A549 (cell line): ENCODE results near the gene IL19. TPM values are rescaled to one million over a fixed set of nuclear protein-coding genes. Genes with fewer than 3 reads are reported as not detected.
"Not testable (repeated sequence)": the region's sequence is repeated elsewhere in the genome, so short reads cannot be mapped to it uniquely, and the experiment has no call there.

Experiments used
- ATAC-seq, 2 experiments: fragments of 200-7000 bp in 1 of 2; fragments of >200 bp in 1 of 2; cut with Nextera tagmentation in 1 of 2; cut with Tn5 transposase in 1 of 2; 3 replicates each; pipeline versions ENCODE4 v1.8.0 to v1.9.1; 2018 to 2020; ENCODE audit warnings: mild to moderate bottlenecking in 1 of 2, moderate library complexity in 1 of 2
- CTCF ChIA-PET: fragments of 300-600 bp; sonication (Branson Sonifier 250); formaldehyde crosslinking; extraction: SDS; loops from one replicate; lab custom pipeline; 2021; ENCODE audit warnings: antibody characterized with exemption, inconsistent platforms; lab: Yijun Ruan, JAX
- POLR2A ChIA-PET: fragments of 350-600 bp; formaldehyde crosslinking; extraction: SDS; loops from one replicate; lab custom pipeline; 2021; ENCODE audit warnings: antibody characterized with exemption, inconsistent platforms; lab: Yijun Ruan, JAX
- DNase-seq, 2 experiments: peaks; one replicate each; pipeline versions ENCODE4 v3.0.0 to v3.0.0-alpha.2; 2011 to 2016; ENCODE audit warnings: low read depth in 1 of 2, low spot score in 1 of 2
- FAIRE-seq: peaks from 2 replicates; lab custom pipeline; 2011; peaks lifted over from hg19 to GRCh38; lab: Jason Lieb, UNC
- H3K27ac ChIP-seq, 2 experiments: fragments of >200 bp; sonication (Bioruptor Twin); formaldehyde crosslinking; 3 replicates each; pipeline ENCODE4 v1.5.1; 2016 to 2017
- H3K4me1 ChIP-seq: fragments of >200 bp; sonication (Bioruptor Twin); formaldehyde crosslinking; 3 replicates; pipeline ENCODE4 v1.6.1; 2016
- H3K4me2 ChIP-seq: fragments of >200 bp; sonication (Bioruptor Twin); formaldehyde crosslinking; 3 replicates; pipeline ENCODE4 v1.6.1; 2016
- H3K4me3 ChIP-seq: fragments of >200 bp; sonication (Bioruptor Twin); formaldehyde crosslinking; 3 replicates; pipeline ENCODE4 v1.5.1; 2016
- H3K9me3 ChIP-seq: fragments of >200 bp; sonication (Bioruptor Twin); formaldehyde crosslinking; 3 replicates; pipeline ENCODE4 v1.6.1; 2016
- BHLHE40 ChIP-seq: IDR thresholded peaks from 2 replicates; pipeline ENCODE4 v1.6.1; 2012; ENCODE audit warnings: low read depth, low read length, inconsistent platforms
- CBX2 ChIP-seq: fragments of 200-600 bp; sonication (generic); IDR thresholded peaks from 2 replicates; pipeline ENCODE4 v1.6.1; 2016; ENCODE audit warnings: low read depth, mild to moderate bottlenecking, borderline replicate concordance
- CEBPB ChIP-seq, 2 experiments: fragments of >200 bp in 1 of 2; sonication (Bioruptor Twin) in 1 of 2; formaldehyde crosslinking in 1 of 2; IDR thresholded peaks; 2 replicates each; pipeline ENCODE4 v1.6.1; 2012 to 2016
- CHD4 ChIP-seq: fragments of 200-600 bp; sonication (generic); IDR thresholded peaks from 2 replicates; pipeline ENCODE4 v1.6.1; 2016; ENCODE audit warnings: antibody characterized with exemption, mild to moderate bottlenecking, borderline replicate concordance
- ELK1 ChIP-seq: fragments of 150-350 bp; IDR thresholded peaks from 2 replicates; pipeline ENCODE4 v1.6.1; 2014; ENCODE audit warnings: low read depth, mild to moderate bottlenecking, low read length
- ESRRA ChIP-seq: fragments of 150-350 bp; IDR thresholded peaks from 2 replicates; pipeline ENCODE4 v1.6.1; 2014; ENCODE audit warnings: mild to moderate bottlenecking, low read length, borderline replicate concordance
- FOSB ChIP-seq: fragments of 250-450 bp; sonication (Bioruptor Pico); IDR thresholded peaks from 2 replicates; pipeline ENCODE4 v1.5.0; 2020; ENCODE audit warnings: mild to moderate bottlenecking, moderate library complexity
- FOSL2 ChIP-seq, 2 experiments: fragments of 450-650 bp in 1 of 2; fragments of >200 bp in 1 of 2; sonication (Bioruptor Twin) in 1 of 2; formaldehyde crosslinking; IDR thresholded peaks; 2 replicates each; pipeline versions ENCODE4 v1.5.0 to v1.6.1; 2016 to 2020; ENCODE audit warnings: mild to moderate bottlenecking in 1 of 2, moderate library complexity in 1 of 2
- FOXS1 ChIP-seq: fragments of 250-450 bp; sonication (Bioruptor Pico); IDR thresholded peaks from 2 replicates; pipeline ENCODE4 v1.5.0; 2020; ENCODE audit warnings: mild to moderate bottlenecking, moderate library complexity
- HDAC2 ChIP-seq: fragments of 200-600 bp; sonication (generic); IDR thresholded peaks from 2 replicates; pipeline ENCODE4 v1.6.1; 2016
- HOXA7 ChIP-seq: fragments of 250-450 bp; sonication (Bioruptor Pico); IDR thresholded peaks from 2 replicates; pipeline ENCODE4 v1.5.0; 2020; ENCODE audit warnings: mild to moderate bottlenecking, moderate library complexity
- HOXB5 ChIP-seq: fragments of 250-450 bp; sonication (Bioruptor Pico); IDR thresholded peaks from 2 replicates; pipeline ENCODE4 v1.5.0; 2020; ENCODE audit warnings: mild to moderate bottlenecking, moderate library complexity
- JUN ChIP-seq, 2 experiments: fragments of >200 bp; sonication (Bioruptor Twin); formaldehyde crosslinking; IDR thresholded peaks; 2 replicates in 1 of 2; 3 replicates in 1 of 2; pipeline ENCODE4 v1.6.1; 2016 to 2017
- MAFK ChIP-seq: fragments of 450-650 bp; IDR thresholded peaks from 2 replicates; pipeline ENCODE4 v1.6.1; 2014; ENCODE audit not compliant: partially characterized antibody
- PHF8 ChIP-seq: fragments of 200-600 bp; sonication (generic); IDR thresholded peaks from 2 replicates; pipeline ENCODE4 v1.6.1; 2016; ENCODE audit warnings: low read depth, mild to moderate bottlenecking, antibody characterized with exemption, moderate library complexity, borderline replicate concordance
- POLR2AphosphoS2 ChIP-seq: conservative IDR thresholded peaks from 2 replicates; pipeline ENCODE4 v1.6.1; 2012; ENCODE audit warnings: low read length, improper control_type of control experiment, inconsistent platforms
- RAD21 ChIP-seq, 2 experiments: fragments of >200 bp in 1 of 2; sonication (Bioruptor Twin) in 1 of 2; formaldehyde crosslinking in 1 of 2; IDR thresholded peaks in 1 of 2; conservative IDR thresholded peaks in 1 of 2; 2 replicates in 1 of 2; 3 replicates in 1 of 2; pipeline ENCODE4 v1.6.1; 2012 to 2018; ENCODE audit warnings: inconsistent platforms in 1 of 2
- RCOR1 ChIP-seq: fragments of 150-350 bp; IDR thresholded peaks from 2 replicates; pipeline ENCODE4 v1.6.1; 2014; ENCODE audit warnings: antibody characterized with exemption, low read length, low read depth
- RFX5 ChIP-seq: fragments of 450-650 bp; IDR thresholded peaks from 2 replicates; pipeline ENCODE4 v1.7.1; 2014; ENCODE audit warnings: antibody characterized with exemption, mild to moderate bottlenecking, moderate library complexity
- RNF2 ChIP-seq: fragments of 200-600 bp; sonication (generic); IDR thresholded peaks from 2 replicates; pipeline ENCODE4 v1.6.1; 2016; ENCODE audit warnings: low read depth, mild to moderate bottlenecking, antibody characterized with exemption, moderate library complexity, borderline replicate concordance
- SREBF2 ChIP-seq: fragments of 450-650 bp; IDR thresholded peaks from 2 replicates; pipeline ENCODE4 v1.6.1; 2014; ENCODE audit warnings: mild to moderate bottlenecking, moderate library complexity
- ZC3H11A ChIP-seq: fragments of 450-650 bp; IDR thresholded peaks from 2 replicates; pipeline ENCODE4 v1.6.1; 2014; ENCODE audit warnings: antibody characterized with exemption, mild to moderate bottlenecking
- ZNF302 ChIP-seq: fragments of 250-450 bp; sonication (Bioruptor Pico); IDR thresholded peaks from 2 replicates; pipeline ENCODE4 v1.9.0; 2021; ENCODE audit warnings: inconsistent platforms, mild to moderate bottlenecking, moderate library complexity
- ZSCAN20 ChIP-seq: fragments of 250-450 bp; sonication (Bioruptor Pico); IDR thresholded peaks from 2 replicates; pipeline ENCODE4 v1.8.0; 2022; ENCODE audit warnings: mild to moderate bottlenecking, moderate library complexity
- WGBS: methylation state at CpG from one replicate; pipeline ENCODE4 v1.1.6; 2017; ENCODE audit errors: missing lambda C conversion rate; 5-methylcytosine and 5-hydroxymethylcytosine counted together
- polyA plus RNA-seq, 4 experiments: library from polyadenylated mRNA; depleted of rRNA in 3 of 4; stranded (reverse); fragments of >200 nt; fragmentation: RNase III in 1 of 4; extraction: RNeasy Plus Mini Kit Qiagen cat#74134 plus additional on column Dnase treatment in 1 of 4; gene quantifications; 2 replicates in 3 of 4; 3 replicates in 1 of 4; pipeline ENCODE4 v1.2.3, GENCODE V29; 2011 to 2017

IL19 gene
- polyA plus RNA-seq, 2 of the 4 experiments (the other 2 are of a cell fraction) = not detected

GRCh38 chr1:206778911-206779310 lies 8.3 kb downstream of the IL19 start:
- H3K27ac ChIP-seq, DNase-seq, POLR2A ChIA-PET, FAIRE-seq, H3K4me1 ChIP-seq, ATAC-seq, H3K9me3 ChIP-seq, H3K4me3 ChIP-seq, H3K4me2 ChIP-seq: not testable (repeated sequence)
- 52% methylated on average over 6 of the region's 6 CpGs for WGBS
- CTCF ChIA-PET = interaction anchor here (1.4 to 1.7 kb wide), 2 partner anchors 9 kb away, joined by 3 read pairs; partner anchors contain the start of gene IL19

- H3K9me3 ChIP-seq = no peaks in the 10 kb centered on the region
- ATAC-seq (no peak), DNase-seq (no peak), FAIRE-seq (no peak)
- CTCF ChIA-PET = interaction anchor here (1.0 kb wide), 1 partner anchor 9 kb away, joined by 3 read pairs; no protein-coding TSS in a partner anchor
- no peak overlapping the region for H3K4me3 ChIP-seq
- H3K27ac ChIP-seq = no peak overlapping the region
- 74% methylated on average over 2 of the region's 2 CpGs for WGBS
- no peak overlapping the region for H3K4me2 ChIP-seq
- POLR2A ChIA-PET = no interaction called here
- H3K4me1 ChIP-seq = no peaks in the 10 kb centered on the region
- TF ChIP-seq HOXA7 (no peak), ZSCAN20 (CRISPR knock-in tag) (no peak), FOSB (CRISPR knock-in tag) (no peak), HDAC2 (no peak), ZNF302 (CRISPR knock-in tag) (no peak), JUN (IDR thresholded peaks at IDR 0.05) (no peak), BHLHE40 (no peak), RAD21 (conservative IDR thresholded peaks at IDR 0.05 in 1 of 2, IDR thresholded peaks at IDR 0.05 in 1 of 2) (no peak), PHF8 (no peak), HOXB5 (CRISPR knock-in tag) (no peak), CHD4 (no peak), RFX5 (no peak), FOSL2 (IDR thresholded peaks at IDR 0.05) (no peak), FOSL2 (CRISPR knock-in tag; IDR thresholded peaks at IDR 0.05) (no peak), ESRRA (no peak), ZC3H11A (no peak), ELK1 (no peak)
Observed at GRCh38 chr1:206779638-206780037, 9.1 kb downstream of the IL19 start.

GRCh38 chr1:206782448-206782847 lies 11.9 kb downstream of the IL19 start:
- Histone ChIP-seq H3K27ac (no peak overlapping the region), H3K4me1 (no peaks in the 10 kb centered on the region), H3K4me2 (no peak overlapping the region), H3K9me3 (no peaks in the 10 kb centered on the region)
- no peak for DNase-seq
- CTCF ChIA-PET = interaction anchor here (1.1 kb wide), 1 partner anchor 16 kb away, joined by 4 read pairs; no protein-coding TSS in a partner anchor
- no peak for ATAC-seq
- 100% methylated on average over 2 of the region's 2 CpGs for WGBS
- FAIRE-seq = no peak
- TF ChIP-seq CEBPB (IDR thresholded peaks at IDR 0.05) (no peak), CBX2 (no peak), RAD21 (conservative IDR thresholded peaks at IDR 0.05 in 1 of 2, IDR thresholded peaks at IDR 0.05 in 1 of 2) (no peak), MAFK (no peak), HOXA7 (no peak), JUN (IDR thresholded peaks at IDR 0.05) (no peak), RCOR1 (no peak), ZNF302 (CRISPR knock-in tag) (no peak), SREBF2 (no peak), POLR2AphosphoS2 (no peak), ESRRA (no peak), FOXS1 (no peak), ZSCAN20 (CRISPR knock-in tag) (no peak), RFX5 (no peak), RNF2 (no peak), HDAC2 (no peak)
- TF ChIP-seq, all 56 proteins: peak for 0
- no peak overlapping the region for H3K4me3 ChIP-seq
- POLR2A ChIA-PET = no interaction called here
